GM23248 (cell line): ENCODE measurements around the gene CIPC. TPM values are rescaled to one million over a fixed set of nuclear protein-coding genes. Genes with fewer than 3 reads are reported as not detected.

Experiments used
- DNase-seq: peaks from one replicate; pipeline ENCODE4 v3.0.0-alpha.2; 2015
- H2AFZ ChIP-seq: fragments of 200-600 bp; sonication (generic); 2 replicates; pipeline ENCODE4 v1.6.1; 2016; ENCODE audit warnings: antibody characterized with exemption
- H3F3A ChIP-seq: fragments of 200-600 bp; sonication (generic); 2 replicates; pipeline ENCODE4 v1.6.1; 2016; ENCODE audit warnings: mild to moderate bottlenecking, antibody characterized with exemption, mixed run types; ENCODE audit not compliant: insufficient read depth
- H3K27ac ChIP-seq: fragments of 200-600 bp; sonication (generic); 2 replicates; pipeline ENCODE4 v1.5.1; 2016; ENCODE audit warnings: mild to moderate bottlenecking
- H3K27me3 ChIP-seq: fragments of 200-600 bp; sonication (generic); replicated peaks from 2 replicates; pipeline ENCODE4 v1.6.1; 2016; ENCODE audit warnings: mild to moderate bottlenecking; ENCODE audit not compliant: insufficient read depth
- H3K36me3 ChIP-seq: fragments of 200-600 bp; sonication (generic); 2 replicates; pipeline ENCODE4 v1.6.1; 2016; ENCODE audit warnings: low read depth, mild to moderate bottlenecking
- H3K4me1 ChIP-seq: fragments of 200-600 bp; sonication (generic); 2 replicates; pipeline ENCODE4 v1.6.1; 2016; ENCODE audit warnings: mild to moderate bottlenecking; ENCODE audit not compliant: insufficient read depth
- H3K4me2 ChIP-seq: fragments of 200-600 bp; sonication (generic); one replicate; pipeline ENCODE4 v1.6.1; 2016; ENCODE audit warnings: mild to moderate bottlenecking; ENCODE audit not compliant: unreplicated experiment
- H3K4me3 ChIP-seq: fragments of 200-600 bp; sonication (generic); 2 replicates; pipeline ENCODE4 v1.5.1; 2016; ENCODE audit warnings: mild to moderate bottlenecking
- H3K79me2 ChIP-seq: fragments of 200-600 bp; sonication (generic); 2 replicates; pipeline ENCODE4 v1.6.1; 2016; ENCODE audit warnings: mild to moderate bottlenecking; ENCODE audit not compliant: insufficient read depth
- H3K9ac ChIP-seq: fragments of 200-600 bp; sonication (generic); 2 replicates; pipeline ENCODE4 v1.6.1; 2016; ENCODE audit warnings: mild to moderate bottlenecking
- H3K9me2 ChIP-seq: fragments of 200-600 bp; sonication (generic); 2 replicates; pipeline ENCODE4 v1.6.1; 2016; ENCODE audit warnings: mixed run types, mild to moderate bottlenecking, moderate library complexity; ENCODE audit not compliant: insufficient read depth
- H3K9me3 ChIP-seq: fragments of 200-600 bp; sonication (generic); one replicate; pipeline ENCODE4 v1.6.1; 2017; ENCODE audit warnings: low read depth
- H4K20me1 ChIP-seq: fragments of 200-600 bp; sonication (generic); 2 replicates; pipeline ENCODE4 v1.6.0; 2016; ENCODE audit not compliant: insufficient read depth
- EZH2 ChIP-seq: fragments of 200-600 bp; sonication (generic); IDR thresholded peaks from 2 replicates; pipeline ENCODE4 v1.6.1; 2018; ENCODE audit warnings: antibody characterized with exemption, mild to moderate bottlenecking; ENCODE audit not compliant: insufficient read depth, poor library complexity, severe bottlenecking
- EZH2phosphoT487 ChIP-seq: fragments of 200-600 bp; sonication (generic); IDR thresholded peaks from 2 replicates; pipeline ENCODE4 v1.6.1; 2018; ENCODE audit warnings: antibody characterized with exemption, moderate library complexity, mild to moderate bottlenecking, low read depth; ENCODE audit not compliant: insufficient read depth
- WGBS, 2 experiments: methylation state at CpG; one replicate each; pipeline ENCODE4 v1.1.6; 2015 to 2017; ENCODE audit warnings: low lambda C conversion rate in 2 of 2, low coverage in 1 of 2; ENCODE audit errors: missing lambda C conversion rate in 2 of 2; 5-methylcytosine and 5-hydroxymethylcytosine counted together
- in situ Hi-C: fragments of 300-500 bp; cut with MboI; formaldehyde crosslinking; loops from 2 replicates; pipeline ENCODE4 v1.15.0; 2020
- polyA plus RNA-seq: library from polyadenylated mRNA; unstranded; fragments of >200 nt; fragmentation: Nextera tagmentation; extraction: Ambion mirVana; gene quantifications from 2 replicates; pipeline ENCODE4 v1.2.1, GENCODE V29; 2016
- total RNA-seq: library from RNA; depleted of rRNA; stranded (reverse); fragments of >200 nt; shearing (Covaris generic); gene quantifications from 2 replicates; pipeline ENCODE4 v1.2.3, GENCODE V29; 2014

Gene CIPC
- total and polyA plus RNA-seq, 2 experiments from 2014 or later: 5.5 to 10.8 TPM

DNA sequence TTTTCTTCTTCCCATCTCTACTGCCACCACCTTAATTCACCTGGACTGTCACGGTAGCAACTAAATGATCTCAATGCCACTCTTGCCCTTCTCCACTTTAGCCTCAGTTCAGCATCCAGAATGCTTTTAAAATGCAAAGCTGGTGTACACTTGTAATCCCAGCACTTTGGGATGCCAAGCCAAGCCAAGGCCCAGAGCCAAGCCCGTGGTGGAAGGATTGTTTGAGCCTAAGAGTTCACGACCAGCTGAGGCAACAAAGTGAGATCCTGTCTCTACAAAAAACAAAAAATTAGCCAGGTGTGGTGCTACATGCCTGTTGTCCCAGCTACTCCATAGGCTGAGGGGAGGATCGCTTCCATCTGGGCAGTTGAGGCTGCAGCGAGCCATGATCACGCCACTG is 5.9 kb downstream of the CIPC start:
- Histone ChIP-seq H3K9me3 (no peaks in the 10 kb centered on the region), H3K4me3 (no peak overlapping the region), H3K36me3 (0 out of 2 replicates have a peak, but pooled peaks cover 7% of the 10 kb centered on the region), H3K9me2 (no peaks in the 10 kb centered on the region), H2AFZ (no peak overlapping the region), H3F3A (peaks cover 9% of the 10 kb centered on the region), H4K20me1 (no peaks in the 10 kb centered on the region), H3K4me1 (peaks cover 9% of the 10 kb centered on the region), H3K79me2 (peaks cover 41% of the 10 kb centered on the region), H3K4me2 (no peak overlapping the region), H3K9ac (no peak overlapping the region), H3K27me3 (no peaks in the 10 kb centered on the region), H3K27ac (no peak overlapping the region)
- no peak for DNase-seq
- WGBS, 2 experiments: 81 to 85% methylated on average over 6 of the region's 6 CpGs
- TF ChIP-seq EZH2 (no peak), EZH2phosphoT487 (no peak)
- in situ Hi-C loops: no loop called here

DNA sequence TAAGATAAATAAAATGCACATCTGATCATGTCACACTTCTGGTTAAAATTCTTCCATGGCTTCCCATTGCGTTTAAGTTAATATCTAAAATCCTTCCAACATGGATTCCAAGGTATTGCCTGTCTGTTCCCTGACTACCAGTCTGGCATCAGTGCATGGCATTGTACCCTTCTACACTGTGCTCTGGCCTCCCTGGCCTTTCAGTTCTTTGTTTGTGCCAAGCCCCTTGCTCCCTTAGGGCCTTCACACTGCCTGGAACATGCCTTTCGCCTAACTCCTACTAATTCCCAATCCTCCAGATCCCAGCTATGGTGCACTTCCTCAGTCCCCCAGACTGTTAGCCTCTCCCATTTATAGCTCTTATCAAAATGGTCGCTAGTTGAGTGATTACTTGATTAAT is 6.3 kb downstream of the CIPC start:
- Histone ChIP-seq H3F3A (peaks cover 4% of the 10 kb centered on the region), H3K4me2 (no peak overlapping the region), H4K20me1 (no peaks in the 10 kb centered on the region), H3K27ac (no peak overlapping the region), H3K36me3 (peaks cover 7% of the 10 kb centered on the region; the same call in 1 of the 2 replicates), H3K9me2 (no peaks in the 10 kb centered on the region), H3K4me3 (no peak overlapping the region), H3K4me1 (peaks cover 5% of the 10 kb centered on the region; the same call in 1 of the 2 replicates), H3K9ac (no peak overlapping the region), H3K27me3 (no peaks in the 10 kb centered on the region), H3K9me3 (no peaks in the 10 kb centered on the region), H3K79me2 (peaks cover 41% of the 10 kb centered on the region), H2AFZ (no peak overlapping the region)
- no peak for TF ChIP-seq EZH2
- in situ Hi-C loops: no loop called here
- 90 to 97% methylated on average over 3 of the region's 3 CpGs for WGBS, 2 experiments
- no peak for DNase-seq

DNA sequence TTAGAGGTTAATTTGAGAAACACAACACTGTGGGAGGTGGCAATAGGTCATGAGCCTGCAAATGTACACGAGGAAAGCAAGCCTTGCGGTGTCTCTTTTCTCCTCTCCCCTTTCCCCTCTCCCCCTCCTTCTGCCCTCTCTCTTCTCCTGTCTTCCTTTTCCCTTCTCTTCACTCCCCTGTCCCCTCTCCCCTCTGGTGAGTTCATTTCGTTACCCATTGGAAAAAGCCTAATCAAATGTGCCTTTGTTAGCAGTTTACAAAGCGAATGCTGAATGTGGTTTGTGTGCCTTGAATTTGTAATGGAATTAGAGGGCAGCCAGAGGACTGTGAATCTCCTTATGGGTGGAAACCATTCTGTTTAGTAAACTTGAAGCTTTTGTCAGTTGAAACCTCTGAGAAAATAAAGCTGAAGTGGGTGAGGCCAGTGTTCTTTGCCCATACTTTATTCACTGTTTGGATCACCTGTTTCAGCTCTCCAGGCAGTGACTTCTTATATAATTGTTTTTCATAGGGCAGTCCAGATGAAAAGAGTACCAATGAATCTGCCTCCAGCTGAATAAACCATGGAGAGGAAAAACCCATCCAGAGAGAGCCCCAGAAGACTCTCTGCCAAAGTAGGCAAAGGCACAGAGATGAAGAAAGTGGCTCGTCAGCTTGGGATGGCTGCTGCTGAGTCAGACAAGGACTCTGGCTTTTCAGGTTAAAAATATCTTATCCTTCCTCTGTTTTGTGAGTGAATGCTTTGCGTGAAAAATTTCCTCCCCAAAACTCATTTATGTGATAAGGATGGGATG is 7.3 kb downstream of the CIPC start:
- peaks cover 7% of the 10 kb centered on the region; the same call in 1 of the 2 replicates for H3K36me3 ChIP-seq
- WGBS, 2 experiments: 88 to 91% methylated on average over 6 of the region's 6 CpGs
- no peak overlapping the region for H3K4me3 ChIP-seq
- H3K9me3 ChIP-seq: no peaks in the 10 kb centered on the region
- H3K79me2 ChIP-seq: peaks cover 36% of the 10 kb centered on the region
- H3K4me2 ChIP-seq: no peak overlapping the region
- no peak overlapping the region for H3K9ac ChIP-seq
- no peak overlapping the region for H2AFZ ChIP-seq
- H3K9me2 ChIP-seq: no peaks in the 10 kb centered on the region
- in situ Hi-C loops: no loop called here
- no peak overlapping the region for H3K27ac ChIP-seq
- no peaks in the 10 kb centered on the region for H3K27me3 ChIP-seq
- DNase-seq: no peak
- no peaks in the 10 kb centered on the region for H3K4me1 ChIP-seq
- TF ChIP-seq EZH2phosphoT487: no peak
- no peak for TF ChIP-seq EZH2
- no peaks in the 10 kb centered on the region for H4K20me1 ChIP-seq
- no peaks in the 10 kb centered on the region for H3F3A ChIP-seq

DNA sequence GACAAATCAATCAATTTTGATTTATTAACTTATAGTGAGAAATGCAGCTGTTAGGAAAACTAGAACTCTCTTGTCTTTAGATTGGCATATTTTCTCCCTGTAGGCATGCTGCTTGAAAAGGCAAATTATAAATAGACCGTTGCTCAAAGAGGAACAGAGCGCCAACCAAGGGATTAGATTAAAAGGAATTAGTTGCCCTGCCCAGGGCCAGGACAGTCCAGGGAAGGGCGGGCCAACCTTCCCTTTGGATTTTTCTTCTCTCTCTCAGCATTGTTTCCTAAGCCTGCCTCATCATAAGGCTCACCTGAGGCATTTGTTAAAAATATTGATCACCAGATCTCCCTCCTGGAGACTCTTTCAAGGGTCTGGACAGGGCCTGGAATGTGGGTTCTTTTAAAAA is 8.6 kb downstream of the CIPC start:
- H3K9me3 ChIP-seq: no peaks in the 10 kb centered on the region
- H3K27ac ChIP-seq: no peak overlapping the region
- no peaks in the 10 kb centered on the region for H3K9me2 ChIP-seq
- H3K4me1 ChIP-seq: no peaks in the 10 kb centered on the region
- in situ Hi-C loops: no loop called here
- no peaks in the 10 kb centered on the region for H3K27me3 ChIP-seq
- H3K36me3 ChIP-seq: peaks cover 7% of the 10 kb centered on the region; the same call in 1 of the 2 replicates
- no peak overlapping the region for H3K4me2 ChIP-seq
- no peak overlapping the region for H3K9ac ChIP-seq
- no peaks in the 10 kb centered on the region for H4K20me1 ChIP-seq
- H3K4me3 ChIP-seq: no peak overlapping the region
- WGBS, 2 experiments: 94 to 95% methylated on average over 3 of the region's 3 CpGs
- TF ChIP-seq EZH2: no peak
- TF ChIP-seq EZH2phosphoT487: no peak
- no peak for DNase-seq
- H3K79me2 ChIP-seq: peaks cover 28% of the 10 kb centered on the region
- no peak overlapping the region for H2AFZ ChIP-seq
- no peaks in the 10 kb centered on the region for H3F3A ChIP-seq
